ENCODE data around the gene ADAP1. TPM values are rescaled to one million over a fixed set of nuclear protein-coding genes. Genes with fewer than 3 reads are reported as not detected.

Gene ADAP1
- total and polyA plus RNA-seq, 8 donors = 2.2 to 169 (median 22.6) TPM

- peak; percentile 96 to 99 for DNase-seq
- TF ChIP-seq CTCF (IDR thresholded peaks at IDR 0.05) = peak in 5 of 7 experiments; percentile 99 to 100 (median 99)
- peak in 2 of 3 donors; percentile 75 to 90 for TF ChIP-seq POLR2AphosphoS5 (IDR thresholded peaks at IDR 0.05)
- TF ChIP-seq EP300 (IDR thresholded peaks at IDR 0.05) = no peak
- TF ChIP-seq POLR2A (IDR thresholded peaks at IDR 0.05) = no peak
- 20 to 52% (median 22%) methylated on average over 12 to 34 of the region's 34 CpGs for WGBS, 5 donors
- Histone ChIP-seq H3K9me3 (no peaks in the 10 kb centered on the region), H3K36me3 (peaks cover 0 to 34% (median 28%) of the 10 kb centered on the region in 4 donors), H3K4me3 (no peak overlapping the region), H3K4me1 (peaks cover 9 to 24% (median 22%) of the 10 kb centered on the region in 4 donors), H3K27me3 (peaks cover 0 to 27% (median 12%) of the 10 kb centered on the region in 3 donors), H3K27ac (no peak overlapping the region)
- intact Hi-C loops (cut with DNase I; ENCODE audit: low total_unique reads) = loop anchor here (10.0 kb wide), 1 partner anchor 162 kb away; no protein-coding TSS in a partner anchor
Measured at GRCh38 chr7:992709-993607, 38.5 kb upstream of the ADAP1 start.

- H3K4me1 ChIP-seq = peaks cover 9 to 25% (median 25%) of the 10 kb centered on the region in 4 donors
- peaks cover 0 to 37% (median 18%) of the 10 kb centered on the region in 3 donors for H3K27me3 ChIP-seq
- TF ChIP-seq POLR2AphosphoS5 (IDR thresholded peaks at IDR 0.05) (no peak), EP300 (IDR thresholded peaks at IDR 0.05) (no peak), POLR2A (IDR thresholded peaks at IDR 0.05) (no peak), CTCF (IDR thresholded peaks at IDR 0.05) (no peak)
- peaks cover 0 to 25% (median 18%) of the 10 kb centered on the region in 4 donors for H3K36me3 ChIP-seq
- WGBS, 5 donors = 76 to 82% (median 78%) methylated on average over 26 to 34 of the region's 34 CpGs
- intact Hi-C loops (cut with DNase I; ENCODE audit: low total_unique reads) = loop anchor here (10.0 kb wide), 1 partner anchor 163 kb away; no protein-coding TSS in a partner anchor
- no peaks in the 10 kb centered on the region for H3K9me3 ChIP-seq
- no peak for DNase-seq
- no peak overlapping the region for H3K4me3 ChIP-seq
- no peak overlapping the region for H3K27ac ChIP-seq
Measured at GRCh38 chr7:991729-992656, 37.5 kb upstream of the ADAP1 start.

GRCh38 chr7:990933-991728 lies 36.7 kb upstream of the ADAP1 start:
- intact Hi-C loops (cut with DNase I; ENCODE audit: low total_unique reads) = loop anchor here (10.0 kb wide), 1 partner anchor 164 kb away; no protein-coding TSS in a partner anchor
- Histone ChIP-seq H3K27ac (no peak overlapping the region), H3K36me3 (peaks cover 0 to 16% (median 10%) of the 10 kb centered on the region in 4 donors), H3K4me1 (peaks cover 9 to 34% (median 31%) of the 10 kb centered on the region in 4 donors), H3K27me3 (peaks cover 0 to 46% (median 23%) of the 10 kb centered on the region in 3 donors), H3K9me3 (no peaks in the 10 kb centered on the region), H3K4me3 (no peak overlapping the region)
- DNase-seq = no peak
- TF ChIP-seq EP300 (IDR thresholded peaks at IDR 0.05) (no peak), POLR2AphosphoS5 (IDR thresholded peaks at IDR 0.05) (no peak), POLR2A (IDR thresholded peaks at IDR 0.05) (no peak), CTCF (IDR thresholded peaks at IDR 0.05) (no peak)
- WGBS, 5 donors = 44 to 57% (median 51%) methylated on average over 19 to 35 of the region's 35 CpGs
